Measurements from ENCODE around the gene PPP1R16B. TPM values are rescaled to one million over a fixed set of nuclear protein-coding genes. Genes with fewer than 3 reads are reported as not detected.

PPP1R16B gene
- total and polyA plus RNA-seq, 2 of the 8 experiments (the other 6 are each of a cell fraction or from before 2014, with no cell fraction given) = 2.6 to 8.9 TPM

DNA sequence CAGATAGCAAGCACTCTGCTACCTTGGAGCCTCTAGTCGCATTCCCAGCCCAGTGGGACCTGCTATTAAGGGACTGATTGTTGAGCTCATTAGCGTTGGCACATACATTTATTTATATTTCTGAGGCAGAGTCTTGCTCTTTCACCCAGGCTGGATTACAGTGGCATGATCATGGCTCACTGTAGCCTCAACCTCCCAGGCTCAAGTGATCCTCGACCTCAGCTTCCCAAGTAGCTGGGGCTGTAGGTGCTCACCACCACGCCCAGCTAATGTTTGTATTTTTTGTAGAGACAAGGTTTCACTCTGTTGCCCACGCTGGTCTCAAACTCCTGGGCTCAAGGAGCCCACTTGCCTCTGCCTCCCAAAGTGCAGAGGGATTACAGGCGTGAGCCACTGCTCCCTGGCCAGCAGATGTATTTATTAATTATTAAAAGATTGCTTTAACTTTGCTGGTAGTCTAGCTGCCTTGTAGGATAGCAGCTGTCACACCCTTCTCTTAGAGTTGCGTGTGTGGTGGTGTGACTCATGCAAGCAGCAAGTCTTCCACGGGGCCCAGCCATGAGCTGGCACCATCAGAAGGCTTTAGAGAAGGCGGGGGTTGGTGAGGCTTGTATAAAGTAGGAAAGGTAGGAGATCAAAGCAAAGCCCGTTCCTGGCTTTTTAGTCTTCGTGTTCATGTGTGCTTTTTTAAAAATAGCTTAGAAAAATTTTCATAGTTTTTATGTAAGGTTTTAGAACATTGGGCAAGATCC is 40.8 kb upstream of the PPP1R16B start:
- H4K8ac ChIP-seq (ENCODE audit: extremely low read depth, insufficient read depth, low read length) = no peak overlapping the region
- no peak overlapping the region for H2BK15ac ChIP-seq (ENCODE audit: low read length)
- H3K27ac ChIP-seq (ENCODE audit: low read depth, low read length) = no peak overlapping the region
- no peak overlapping the region for H2BK5ac ChIP-seq (ENCODE audit: low read depth, low read length)
- no peak overlapping the region for H2BK120ac ChIP-seq (replicated peaks; ENCODE audit: low read depth, low read length)
- no peak overlapping the region for H3K18ac ChIP-seq (ENCODE audit: extremely low read depth, low read length)
- POLR2A ChIA-PET (ENCODE audit: partially characterized antibody) = interaction anchor here (2.4 kb wide), 1 partner anchor 14 kb away, joined by 13 read pairs; no protein-coding TSS in a partner anchor
- CTCF ChIA-PET (ENCODE audit: partially characterized antibody) = interaction anchor here (0.6 to 2.5 kb wide), 4 partner anchors 13 to 106 kb away, joined by 3 to 18 read pairs (median 4); no protein-coding TSS in a partner anchor
- no peak overlapping the region for H4K5ac ChIP-seq (ENCODE audit: insufficient read length, low read depth, low read length)
- DNase-seq (ENCODE audit: low read depth in 1 of 2, low spot score in 2 of 2) (no peak), FAIRE-seq (no peak)
- no peak overlapping the region for H3K4me2 ChIP-seq (ENCODE audit: insufficient read depth in 1 of 2, low read depth in 2 of 2, low read length in 2 of 2)
- H3K4me3 ChIP-seq (ENCODE audit: extremely low read depth in 1 of 4, insufficient read depth in 2 of 4, low read depth in 3 of 4, low read length in 4 of 4) = no peak overlapping the region
- H3K4ac ChIP-seq (replicated peaks; ENCODE audit: insufficient read length, low read depth, low read length) = no peak overlapping the region
- WGBS, 2 experiments (ENCODE audit: extremely low coverage in 1 of 2, insufficient coverage in 1 of 2, insufficient read length in 1 of 2, insufficient replicate concordance in 2 of 2, low coverage in 1 of 2, low lambda C conversion rate in 2 of 2, missing lambda C conversion rate in 1 of 2) = 91% methylated on average over 11 of the region's 11 CpGs; no CpG with 5 or more reads in 1 of the 2 experiments
- H3K36me3 ChIP-seq (ENCODE audit: control insufficient read depth in 2 of 4, insufficient read depth in 4 of 4, low read length in 3 of 4) = peaks cover 2 to 44% (median 23%) of the 10 kb centered on the region in 4 experiments; a peak in 7 of 8 replicates
- no peaks in the 10 kb centered on the region for H3K79me2 ChIP-seq (ENCODE audit: control insufficient read depth in 1 of 2, insufficient read depth in 2 of 2, low read length in 2 of 2)
- no peak overlapping the region for H2AFZ ChIP-seq (ENCODE audit: low read length)
- H2BK20ac ChIP-seq (ENCODE audit: low read length) = no peak overlapping the region
- 0 out of 7 replicates have a peak, but pooled peaks cover 0 to 2% (median 0%) of the 10 kb centered on the region in 4 experiments for H3K4me1 ChIP-seq (replicated peaks in 1 of 4; ENCODE audit: control insufficient read depth in 3 of 4, insufficient read depth in 4 of 4, low read length in 3 of 4)
- peaks cover 0 to 3% of the 10 kb centered on the region in 2 experiments for H4K20me1 ChIP-seq (replicated peaks in 1 of 2; ENCODE audit: control insufficient read depth in 1 of 2, insufficient read depth in 2 of 2, low read length in 2 of 2)
- H4K91ac ChIP-seq (replicated peaks; ENCODE audit: insufficient read length, low read length) = no peak overlapping the region
- no peak overlapping the region for H3K23ac ChIP-seq (ENCODE audit: insufficient read length)
- no peak overlapping the region for H2AK5ac ChIP-seq (ENCODE audit: low read depth, low read length)
- H2BK12ac ChIP-seq (ENCODE audit: low read depth, low read length) = no peak overlapping the region
- no peak overlapping the region for H3K9ac ChIP-seq (replicated peaks in 1 of 4; ENCODE audit: extremely low read depth in 1 of 4, low read depth in 3 of 4, low read length in 3 of 4)
- H3K56ac ChIP-seq (replicated peaks; ENCODE audit: insufficient read length, low read depth, low read length) = no peak overlapping the region
- H3K23me2 ChIP-seq (ENCODE audit: low read depth, low read length) = no peaks in the 10 kb centered on the region; the same call in 1 of the 2 replicates
- H3K14ac ChIP-seq (ENCODE audit: insufficient read length) = no peak overlapping the region
- no peaks in the 10 kb centered on the region; the same call in 1 of the 2 replicates for H3K79me1 ChIP-seq (ENCODE audit: low read depth, low read length)
- no peaks in the 10 kb centered on the region for H3K9me3 ChIP-seq (ENCODE audit: insufficient read depth in 2 of 2, low read depth in 1 of 2, low read length in 1 of 2)
- H3K27me3 ChIP-seq (replicated peaks in 1 of 4; ENCODE audit: control insufficient read depth in 3 of 4, extremely low read depth in 1 of 4, insufficient read depth in 3 of 4, low read length in 3 of 4) = no peaks in the 10 kb centered on the region
- TF ChIP-seq TBP (IDR thresholded peaks at IDR 0.05; ENCODE audit: low read depth, low read length) (no peak), RAD21 (IDR thresholded peaks at IDR 0.05 in 1 of 2, conservative IDR thresholded peaks at IDR 0.05 in 1 of 2; ENCODE audit: low read depth in 2 of 2, low read length in 2 of 2) (no peak), RFX5 (IDR thresholded peaks at IDR 0.05; ENCODE audit: borderline replicate concordance, low read depth, low read length) (no peak), SIRT6 (IDR thresholded peaks at IDR 0.05; ENCODE audit: low read length) (no peak)
